GM20000 (cell line): ENCODE data around the gene LRRC2.
"Not testable (repeated sequence)": the region's sequence is repeated elsewhere in the genome, so short reads cannot be mapped to it uniquely, and the experiment has no call there.

Source experiments
- DNase-seq: peaks from one replicate; pipeline ENCODE4 v3.0.0; 2012; ENCODE audit warnings: low spot score
- TF ChIP-seq, protein P1 (sequence below): IDR thresholded peaks from 2 replicates; pipeline ENCODE4 v1.5.1; 2012; ENCODE audit warnings: mild to moderate bottlenecking, control low read depth; ENCODE audit errors: extremely low read depth, missing control alignments

Gene LRRC2

GRCh38 chr3:46542344-46542743 lies 23.8 kb downstream of the LRRC2 start:
- DNase-seq, result no peak
- TF ChIP-seq, protein P1, sequence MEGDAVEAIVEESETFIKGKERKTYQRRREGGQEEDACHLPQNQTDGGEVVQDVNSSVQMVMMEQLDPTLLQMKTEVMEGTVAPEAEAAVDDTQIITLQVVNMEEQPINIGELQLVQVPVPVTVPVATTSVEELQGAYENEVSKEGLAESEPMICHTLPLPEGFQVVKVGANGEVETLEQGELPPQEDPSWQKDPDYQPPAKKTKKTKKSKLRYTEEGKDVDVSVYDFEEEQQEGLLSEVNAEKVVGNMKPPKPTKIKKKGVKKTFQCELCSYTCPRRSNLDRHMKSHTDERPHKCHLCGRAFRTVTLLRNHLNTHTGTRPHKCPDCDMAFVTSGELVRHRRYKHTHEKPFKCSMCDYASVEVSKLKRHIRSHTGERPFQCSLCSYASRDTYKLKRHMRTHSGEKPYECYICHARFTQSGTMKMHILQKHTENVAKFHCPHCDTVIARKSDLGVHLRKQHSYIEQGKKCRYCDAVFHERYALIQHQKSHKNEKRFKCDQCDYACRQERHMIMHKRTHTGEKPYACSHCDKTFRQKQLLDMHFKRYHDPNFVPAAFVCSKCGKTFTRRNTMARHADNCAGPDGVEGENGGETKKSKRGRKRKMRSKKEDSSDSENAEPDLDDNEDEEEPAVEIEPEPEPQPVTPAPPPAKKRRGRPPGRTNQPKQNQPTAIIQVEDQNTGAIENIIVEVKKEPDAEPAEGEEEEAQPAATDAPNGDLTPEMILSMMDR, result no peak

DNA sequence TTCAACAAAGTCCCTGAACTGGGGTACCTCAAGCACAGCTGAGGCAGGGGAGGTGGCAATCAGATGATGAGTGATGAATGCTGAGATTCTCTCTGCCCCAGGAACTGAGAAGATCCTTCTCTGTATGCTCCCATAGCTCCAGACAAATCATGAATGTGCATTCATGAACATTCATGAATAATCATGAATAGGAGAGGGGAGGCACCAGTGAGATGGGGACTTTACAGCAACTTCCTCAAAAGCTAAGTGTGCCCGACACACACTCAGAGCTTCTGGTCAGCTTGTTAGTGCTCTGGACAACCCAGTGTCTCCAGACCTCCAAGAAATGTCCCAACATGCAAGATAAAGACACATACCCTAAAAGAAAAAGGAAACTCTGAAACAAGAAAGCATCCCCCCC lies 24.3 kb downstream of the LRRC2 start:
- TF ChIP-seq, protein P1, result no peak

GRCh38 chr3:46540550-46540949 lies 25.6 kb downstream of the LRRC2 start:
- no peak for DNase-seq
- TF ChIP-seq, protein P1, result no peak

More for the DNA sequence above, 24.3 kb downstream of the LRRC2 start:
- DNase-seq, result no peak

DNA sequence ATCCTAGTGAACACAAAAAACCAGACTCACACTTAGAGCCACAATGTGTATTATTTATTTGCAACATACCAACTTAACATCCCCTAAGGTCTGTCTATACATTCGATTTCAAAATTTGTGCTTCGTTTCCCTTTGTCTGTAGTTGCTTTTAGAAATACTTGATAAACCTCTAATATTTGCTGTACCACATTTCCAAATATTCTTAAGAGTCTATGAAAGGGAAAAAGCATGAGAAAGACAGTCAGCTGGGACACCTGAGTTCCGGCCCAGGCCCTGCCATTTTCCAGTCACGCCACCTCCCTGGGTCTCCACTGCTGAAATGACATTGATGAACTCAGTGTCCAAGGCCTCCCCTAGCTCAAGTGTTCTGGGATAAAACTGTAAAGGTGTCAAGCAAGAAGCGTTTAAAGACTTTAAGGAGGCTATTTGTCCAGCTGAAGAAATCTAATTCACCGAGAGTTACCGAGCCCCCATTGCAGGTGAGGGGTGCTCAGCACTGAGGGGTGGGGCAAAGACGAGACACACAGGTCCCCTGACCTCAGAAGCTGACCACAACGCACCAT lies 26.6 kb downstream of the LRRC2 start:
- TF ChIP-seq, protein P1, result no peak
- no peak for DNase-seq

DNA sequence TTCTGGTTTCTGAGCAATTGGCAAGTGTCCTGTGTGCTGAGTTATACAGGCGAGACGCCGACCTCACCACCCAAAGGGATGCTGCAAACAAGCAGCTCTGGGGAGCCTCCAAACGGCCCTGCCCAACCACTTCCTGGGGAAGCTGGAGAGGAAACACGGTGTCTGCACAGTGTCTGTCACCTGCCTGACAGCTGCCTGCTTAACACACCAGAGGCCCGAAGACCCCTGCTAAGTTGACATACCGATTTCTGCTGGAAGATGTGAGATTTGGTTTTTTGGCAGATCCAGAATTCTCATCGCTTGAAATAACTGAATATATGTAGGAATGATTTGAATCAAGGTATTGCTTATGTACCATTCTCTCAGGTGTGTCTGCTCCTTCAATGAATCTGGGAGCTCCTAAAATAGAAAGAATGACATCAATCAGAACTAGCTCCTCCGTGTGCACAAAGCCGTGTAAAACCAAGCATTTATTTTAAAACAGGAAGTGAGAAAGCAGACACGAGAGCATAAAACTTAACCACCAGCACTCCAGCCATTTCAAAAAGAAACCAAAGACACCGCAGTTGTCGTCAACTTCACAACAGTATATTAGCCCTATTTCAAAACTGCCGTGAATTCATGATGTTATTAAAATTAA lies 27.2 kb downstream of the LRRC2 start:
- peak; percentile 71 for DNase-seq
- TF ChIP-seq, protein P1, result no peak

- not testable (repeated sequence) for DNase-seq
Observed at GRCh38 chr3:46538425-46538802, 27.7 kb downstream of the LRRC2 start.

DNA sequence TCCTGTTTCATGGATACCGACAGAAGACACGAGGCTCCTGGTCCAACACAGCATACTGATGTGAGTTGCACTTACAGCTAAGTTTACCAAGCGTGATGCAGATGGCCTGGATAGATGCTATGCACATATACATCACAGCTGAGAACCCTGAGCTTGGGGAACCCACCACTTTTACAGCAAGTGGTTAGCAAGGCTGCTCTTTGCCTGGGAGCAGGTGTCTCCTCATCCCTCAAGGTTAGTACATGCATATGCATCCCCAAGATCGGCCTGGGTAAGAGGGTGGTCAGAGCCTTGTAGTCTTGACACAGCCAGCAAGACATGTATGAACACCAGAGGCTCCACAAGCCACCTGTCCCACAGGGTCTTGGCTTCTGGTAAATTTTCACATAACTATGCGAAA lies 28.3 kb downstream of the LRRC2 start:
- TF ChIP-seq, protein P1, result no peak
- DNase-seq, result no peak

- DNase-seq, result no peak
- TF ChIP-seq, protein P1, result no peak
Observed at GRCh38 chr3:46537316-46537715, 28.8 kb downstream of the LRRC2 start.
